HL-60 (cell line): Measurements from ENCODE around the gene GNLY.
A peak's percentile ranks its signal among the peaks of the same experiment; 100 is the strongest.

Experiments used
- DNase-seq, 2 experiments: peaks; one replicate each; pipeline ENCODE4 v3.0.0-alpha.2; 2010 to 2020; ENCODE audit warnings: low read depth in 1 of 2, low spot score in 1 of 2
- H3K27ac ChIP-seq: fragments of 250-450 bp; sonication (Bioruptor Pico); replicated peaks from 2 replicates; pipeline ENCODE4 v1.5.1; 2020; ENCODE audit warnings: mild to moderate bottlenecking, moderate library complexity
- H3K27me3 ChIP-seq: fragments of 250-450 bp; sonication (Bioruptor Pico); 2 replicates; pipeline ENCODE4 v1.5.1; 2021; ENCODE audit warnings: mild to moderate bottlenecking, moderate library complexity; ENCODE audit not compliant: insufficient read depth, poor library complexity, severe bottlenecking
- H3K4me3 ChIP-seq: replicated peaks from 2 replicates; pipeline ENCODE4 v1.5.1; 2011; ENCODE audit warnings: mild to moderate bottlenecking, control low read depth, low read length; ENCODE audit not compliant: insufficient read depth
- GABPA ChIP-seq: IDR thresholded peaks from 2 replicates; pipeline ENCODE4 v1.6.1; 2012; ENCODE audit warnings: low read depth
- POLR2AphosphoS5 ChIP-seq: IDR thresholded peaks from 2 replicates; pipeline ENCODE4 v1.6.1; 2012; ENCODE audit warnings: low read depth
- REST ChIP-seq: IDR thresholded peaks from 2 replicates; pipeline ENCODE4 v1.6.1; 2012; ENCODE audit warnings: low read depth; ENCODE audit not compliant: insufficient replicate concordance
- SPI1 ChIP-seq: IDR thresholded peaks from 2 replicates; pipeline ENCODE4 v1.6.1; 2012; ENCODE audit warnings: low read depth, mild to moderate bottlenecking, borderline replicate concordance
- TF ChIP-seq, protein P1 (sequence below): IDR thresholded peaks from one replicate; pipeline ENCODE4 v1.5.1; 2011; ENCODE audit warnings: low read length, control low read depth, inconsistent platforms; ENCODE audit not compliant: insufficient read depth

The GNLY gene

DNA sequence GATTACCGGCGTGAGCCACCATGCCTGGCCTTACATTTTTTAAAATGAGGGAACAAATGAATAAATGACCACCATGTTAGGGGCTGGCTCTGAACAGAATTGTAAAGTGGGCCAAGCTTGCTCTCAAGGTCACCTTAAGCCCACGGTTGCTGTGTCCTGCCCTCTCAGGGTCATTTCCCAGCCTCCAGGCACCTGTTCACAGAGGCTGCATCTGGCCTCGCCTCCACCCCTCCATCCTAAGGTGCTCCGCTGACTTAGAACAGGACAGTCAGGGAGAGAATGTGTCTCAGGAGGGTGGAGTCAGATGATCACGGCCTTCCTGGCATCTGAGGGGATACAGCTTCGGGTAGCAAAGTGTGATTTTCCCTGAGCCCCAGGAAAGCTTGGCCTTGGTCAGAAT is 33.4 kb upstream of the GNLY start:
- no peaks in the 10 kb centered on the region for H3K27me3 ChIP-seq
- H3K27ac ChIP-seq, result no peak overlapping the region
- H3K4me3 ChIP-seq, result no peak overlapping the region
- TF ChIP-seq SPI1 (no peak), POLR2AphosphoS5 (no peak), GABPA (no peak), REST (no peak)
- TF ChIP-seq, protein P1, sequence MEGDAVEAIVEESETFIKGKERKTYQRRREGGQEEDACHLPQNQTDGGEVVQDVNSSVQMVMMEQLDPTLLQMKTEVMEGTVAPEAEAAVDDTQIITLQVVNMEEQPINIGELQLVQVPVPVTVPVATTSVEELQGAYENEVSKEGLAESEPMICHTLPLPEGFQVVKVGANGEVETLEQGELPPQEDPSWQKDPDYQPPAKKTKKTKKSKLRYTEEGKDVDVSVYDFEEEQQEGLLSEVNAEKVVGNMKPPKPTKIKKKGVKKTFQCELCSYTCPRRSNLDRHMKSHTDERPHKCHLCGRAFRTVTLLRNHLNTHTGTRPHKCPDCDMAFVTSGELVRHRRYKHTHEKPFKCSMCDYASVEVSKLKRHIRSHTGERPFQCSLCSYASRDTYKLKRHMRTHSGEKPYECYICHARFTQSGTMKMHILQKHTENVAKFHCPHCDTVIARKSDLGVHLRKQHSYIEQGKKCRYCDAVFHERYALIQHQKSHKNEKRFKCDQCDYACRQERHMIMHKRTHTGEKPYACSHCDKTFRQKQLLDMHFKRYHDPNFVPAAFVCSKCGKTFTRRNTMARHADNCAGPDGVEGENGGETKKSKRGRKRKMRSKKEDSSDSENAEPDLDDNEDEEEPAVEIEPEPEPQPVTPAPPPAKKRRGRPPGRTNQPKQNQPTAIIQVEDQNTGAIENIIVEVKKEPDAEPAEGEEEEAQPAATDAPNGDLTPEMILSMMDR, result no peak
- DNase-seq, result no peak

- Histone ChIP-seq H3K27me3 (no peaks in the 10 kb centered on the region), H3K27ac (no peak overlapping the region), H3K4me3 (no peak overlapping the region)
- DNase-seq, result no peak
- no peak for TF ChIP-seq SPI1
- no peak for TF ChIP-seq REST
- TF ChIP-seq, protein P1, result no peak
- no peak for TF ChIP-seq POLR2AphosphoS5
- TF ChIP-seq GABPA, result no peak
Measured at GRCh38 chr2:85661139-85661858, 32.9 kb upstream of the GNLY start.

DNA sequence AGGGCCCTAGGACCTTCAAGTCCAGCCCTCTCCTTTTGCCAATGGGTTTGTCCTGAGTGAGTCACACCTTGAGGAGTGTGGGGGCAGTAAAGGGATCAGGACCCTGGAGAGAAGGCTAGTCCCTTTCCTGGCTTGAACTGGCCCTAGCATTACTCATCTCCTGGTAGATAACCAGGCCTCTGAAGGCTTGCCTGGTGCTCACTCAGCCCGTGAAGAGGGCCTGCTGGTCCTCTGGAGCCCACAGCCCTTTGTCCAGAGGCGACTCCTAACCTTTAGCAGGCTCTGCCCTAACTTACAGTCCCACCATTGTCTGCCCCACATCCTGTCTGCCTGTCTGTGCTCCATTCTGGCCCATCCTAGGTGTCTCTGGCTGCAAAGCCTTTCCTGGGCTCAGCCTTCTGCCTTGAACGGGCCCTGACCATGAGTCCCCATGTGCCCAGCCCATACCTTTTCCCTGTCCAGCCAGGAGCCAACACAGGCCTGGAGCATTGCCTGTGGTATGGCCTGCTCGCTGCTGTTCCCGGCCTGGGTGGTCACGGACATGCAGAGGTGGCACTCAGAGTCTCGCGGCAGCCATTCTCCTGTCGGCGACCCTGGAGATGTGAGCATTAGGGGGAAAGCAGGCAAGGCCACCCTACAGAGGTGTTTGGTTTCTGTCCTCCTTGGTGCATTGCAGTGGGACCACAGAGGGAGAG is 31.1 kb upstream of the GNLY start:
- no peak overlapping the region for H3K4me3 ChIP-seq
- H3K27me3 ChIP-seq, result no peaks in the 10 kb centered on the region
- TF ChIP-seq, protein P1, result no peak
- TF ChIP-seq POLR2AphosphoS5, result no peak
- TF ChIP-seq REST, result peak; percentile 58
- TF ChIP-seq SPI1, result no peak
- DNase-seq, result no peak
- H3K27ac ChIP-seq, result no peak overlapping the region
